Breast epithelium (tissue), 3 donors: ENCODE results near the gene FAM81A.

ENCODE experiments used
- CTCF ChIP-seq, 3 donors: fragments of 450-650 bp; IDR thresholded peaks; one replicate each; pipeline ENCODE4 v1.5.1; 2016 to 2017; ENCODE audit warnings: antibody characterized with exemption in 3 of 3, mild to moderate bottlenecking in 3 of 3, moderate library complexity in 3 of 3
- POLR2A ChIP-seq: fragments of 450-650 bp; IDR thresholded peaks from one replicate; pipeline ENCODE4 v1.6.1; 2016; ENCODE audit warnings: antibody characterized with exemption, mild to moderate bottlenecking, moderate library complexity
- POLR2AphosphoS5 ChIP-seq, 3 donors: sonication (generic); formaldehyde crosslinking; IDR thresholded peaks; one replicate each; pipeline ENCODE4 v1.6.1; 2017; ENCODE audit warnings: antibody characterized with exemption in 3 of 3

GRCh38 chr15:59558851-59559250, 120.9 kb downstream of the FAM81A start:
- TF ChIP-seq POLR2AphosphoS5 (IDR thresholded peaks at IDR 0.05) (no peak), CTCF (IDR thresholded peaks at IDR 0.05) (no peak), POLR2A (no peak)
